GM19043 (cell line): Measurements from ENCODE around the gene POLA2.
"Not testable (repeated sequence)": the region's sequence is repeated elsewhere in the genome, so short reads cannot be mapped to it uniquely, and the experiment has no call there.

ENCODE experiments used
- ATAC-seq: cut with Tn5 transposase; IDR thresholded peaks from one replicate; pipeline ENCODE4 v1.9.1; 2021; ENCODE audit warnings: low read depth; ENCODE audit not compliant: unreplicated experiment

Gene POLA2

GRCh38 chr11:65261591-65262380 lies at the start of gene POLA2:
POLA2 (plus strand) TSS chr11:65261962; CDS start chr11:65262293, 331 bp downstream.
- peak; percentile 73 for ATAC-seq

- ATAC-seq = no peak
These were observed 49.4 kb upstream of the POLA2 start for GRCh38 chr11:65212226-65212801.

GRCh38 chr11:65213322-65214211 lies 48.2 kb upstream of the POLA2 start:
- ATAC-seq = no peak

- no peak for ATAC-seq
These were observed 47.4 kb upstream of the POLA2 start for GRCh38 chr11:65214212-65214845.

GRCh38 chr11:65215441-65216076 lies 46.2 kb upstream of the POLA2 start:
- ATAC-seq = no peak

- ATAC-seq = no peak
These were observed 44.9 kb upstream of the POLA2 start for GRCh38 chr11:65216830-65217229.

GRCh38 chr11:65217441-65218423 lies 44.0 kb upstream of the POLA2 start:
- no peak for ATAC-seq

- ATAC-seq = no peak
These were observed 43.3 kb upstream of the POLA2 start for GRCh38 chr11:65218446-65218845.

GRCh38 chr11:65219930-65220213 lies 41.9 kb upstream of the POLA2 start:
- ATAC-seq = no peak

GRCh38 chr11:65221026-65221425 lies 40.7 kb upstream of the POLA2 start:
- ATAC-seq = no peak

- no peak for ATAC-seq
These were observed 38.8 kb upstream of the POLA2 start for GRCh38 chr11:65223011-65223410.

GRCh38 chr11:65224930-65225278 lies 36.9 kb upstream of the POLA2 start:
- ATAC-seq = no peak

- ATAC-seq = no peak
These were observed 36.3 kb upstream of the POLA2 start for GRCh38 chr11:65225279-65226102.

GRCh38 chr11:65226103-65226442 lies 35.7 kb upstream of the POLA2 start:
- no peak for ATAC-seq

- no peak for ATAC-seq
These were observed 33.9 kb upstream of the POLA2 start for GRCh38 chr11:65227879-65228278.

GRCh38 chr11:65236194-65237059 lies 25.3 kb upstream of the POLA2 start:
- no peak for ATAC-seq

- not testable (repeated sequence) for ATAC-seq
These were observed 23.5 kb upstream of the POLA2 start for GRCh38 chr11:65238302-65238701.

GRCh38 chr11:65241134-65241533 lies 20.6 kb upstream of the POLA2 start:
- no peak for ATAC-seq
